Measurements from ENCODE around the gene MYG1. TPM values are rescaled to one million over a fixed set of nuclear protein-coding genes. Genes with fewer than 3 reads are reported as not detected.

The MYG1 gene
- total and polyA plus RNA-seq, 2 of the 13 experiments (the other 11 are each of a cell fraction or from before 2014, with no cell fraction given), result 38.6 to 58.0 TPM

- TF ChIP-seq SRSF4 (IDR thresholded peaks at IDR 0.05; ENCODE audit: low read depth, low read length, poor library complexity, severe bottlenecking), result no peak
- TF ChIP-seq NKX3-1 (CRISPR knock-in tag; IDR thresholded peaks at IDR 0.05), result peak; percentile 71; the same call in 1 of the 2 replicates
- no peak for TF ChIP-seq TRAFD1 (CRISPR knock-in tag; IDR thresholded peaks at IDR 0.05; ENCODE audit: borderline replicate concordance)
- TF ChIP-seq FOXC1 (CRISPR knock-in tag; IDR thresholded peaks at IDR 0.05; ENCODE audit: borderline replicate concordance), result no peak
- no peak for TF ChIP-seq NFYB (CRISPR knock-in tag; IDR thresholded peaks at IDR 0.05)
- no peak for TF ChIP-seq MZF1 (CRISPR knock-in tag; IDR thresholded peaks at IDR 0.05; ENCODE audit: borderline replicate concordance)
- no peak for TF ChIP-seq ZBTB46 (CRISPR knock-in tag; IDR thresholded peaks at IDR 0.05; ENCODE audit: borderline replicate concordance)
- TF ChIP-seq HCFC1 (IDR thresholded peaks at IDR 0.05; ENCODE audit: low read depth, low read length), result no peak
- TF ChIP-seq MIER3 (CRISPR knock-in tag; IDR thresholded peaks at IDR 0.05; ENCODE audit: borderline replicate concordance), result no peak; the same call in 1 of the 2 replicates
- TF ChIP-seq NFE2L2 (IDR thresholded peaks at IDR 0.05; ENCODE audit: low read length), result no peak
- 0 out of 2 replicates have a peak, but pooled peaks have one; percentile 76 for TF ChIP-seq KLF11 (CRISPR knock-in tag; IDR thresholded peaks at IDR 0.05)
- 0 out of 2 replicates have a peak, but pooled peaks have one; percentile 20 for TF ChIP-seq TFE3 (CRISPR knock-in tag; IDR thresholded peaks at IDR 0.05)
- no peak for TF ChIP-seq FOXM1 (CRISPR knock-in tag; IDR thresholded peaks at IDR 0.05)
- TF ChIP-seq REPIN1 (CRISPR knock-in tag; IDR thresholded peaks at IDR 0.05; ENCODE audit: borderline replicate concordance, low read depth), result peak; percentile 80; the same call in 1 of the 2 replicates
- peak; percentile 18; the same call in 1 of the 2 replicates for TF ChIP-seq NCOR1 (IDR thresholded peaks at IDR 0.05; ENCODE audit: borderline replicate concordance, low read length)
- TF ChIP-seq MIER2 (CRISPR knock-in tag; IDR thresholded peaks at IDR 0.05), result no peak
- no peak for TF ChIP-seq ZNF20 (CRISPR knock-in tag; IDR thresholded peaks at IDR 0.05)
- no peak for TF ChIP-seq JUN (CRISPR knock-in tag; IDR thresholded peaks at IDR 0.05)
- TF ChIP-seq ZBED4 (CRISPR knock-in tag; IDR thresholded peaks at IDR 0.05; ENCODE audit: borderline replicate concordance), result peak; percentile 95; the same call in 1 of the 2 replicates
- TF ChIP-seq ESRRA (CRISPR knock-in tag; IDR thresholded peaks at IDR 0.05; ENCODE audit: low read depth), result peak; percentile 61; the same call in 1 of the 2 replicates
Measured at GRCh38 chr12:53324779-53325510, 25.4 kb downstream of the MYG1 start (continued).

Measured in HepG2 (cell line).